Common myeloid progenitor, CD34-positive (primary cell): ENCODE results near the gene PTPRG.

Experiments
- CTCF ChIA-PET: fragments of 350-600 bp; sonication (Branson Sonifier 250); formaldehyde crosslinking; loops from one replicate; lab custom pipeline; 2021; ENCODE audit warnings: antibody characterized with exemption; lab: Charles Lee
- POLR2A ChIA-PET: fragments of 350-600 bp; sonication (Branson Sonifier 250); formaldehyde crosslinking; loops from one replicate; lab custom pipeline; 2021; ENCODE audit warnings: antibody characterized with exemption; lab: Charles Lee
- DNase-seq, 3 donors: peaks; one replicate each; pipeline versions ENCODE4 v3.0.0 to v3.0.0-alpha.2; 2013
- H3K27ac ChIP-seq, 2 experiments: 1 replicate in 1 of 2; 2 replicates in 1 of 2; pipeline ENCODE4 v1.7.0; 2013; ENCODE audit warnings: inconsistent platforms in 2 of 2, low read length in 2 of 2, mild to moderate bottlenecking in 2 of 2, low read depth in 1 of 2, moderate library complexity in 1 of 2; ENCODE audit not compliant: severe bottlenecking in 2 of 2, insufficient read depth in 1 of 2, poor library complexity in 1 of 2
- H3K27me3 ChIP-seq, 5 experiments: replicated peaks in 2 of 5; 1 replicate in 3 of 5; 2 replicates in 2 of 5; pipeline versions ENCODE4 v1.6.1 to v1.7.0; 2013; ENCODE audit warnings: low read length in 4 of 5, mild to moderate bottlenecking in 2 of 5, moderate library complexity in 2 of 5, inconsistent platforms in 1 of 5; ENCODE audit not compliant: insufficient read depth in 5 of 5, control insufficient read depth in 4 of 5
- H3K36me3 ChIP-seq, 4 experiments: 1 replicate in 2 of 4; 2 replicates in 2 of 4; pipeline versions ENCODE4 v1.6.1 to v1.7.0; 2013; ENCODE audit warnings: low read length in 3 of 4, control low read depth in 1 of 4, mild to moderate bottlenecking in 1 of 4; ENCODE audit not compliant: control insufficient read depth in 4 of 4, insufficient read depth in 4 of 4
- H3K4me1 ChIP-seq, 4 experiments: 1 replicate in 3 of 4; 2 replicates in 1 of 4; pipeline versions ENCODE4 v1.6.1 to v1.7.1; 2013; ENCODE audit warnings: low read length in 3 of 4, mild to moderate bottlenecking in 3 of 4, control low read depth in 1 of 4, inconsistent platforms in 1 of 4, moderate library complexity in 1 of 4; ENCODE audit not compliant: control insufficient read depth in 4 of 4, insufficient read depth in 4 of 4; ENCODE audit errors: control extremely low read depth in 1 of 4
- H3K4me3 ChIP-seq, 7 experiments: 1 replicate in 4 of 7; 2 replicates in 3 of 7; pipeline versions ENCODE4 v1.5.1 to v1.7.0; 2013; ENCODE audit warnings: mild to moderate bottlenecking in 7 of 7, low read length in 6 of 7, moderate library complexity in 6 of 7, inconsistent platforms in 2 of 7, low read depth in 2 of 7, control low read depth in 1 of 7; ENCODE audit not compliant: insufficient read depth in 4 of 7, control insufficient read depth in 1 of 7; ENCODE audit errors: extremely low read depth in 1 of 7
- H3K9me3 ChIP-seq, 5 experiments: 1 replicate in 4 of 5; 2 replicates in 1 of 5; pipeline versions ENCODE4 v1.6.1 to v1.7.1; 2013; ENCODE audit warnings: low read length in 4 of 5, mild to moderate bottlenecking in 2 of 5, inconsistent platforms in 1 of 5, low read depth in 1 of 5, moderate library complexity in 1 of 5; ENCODE audit not compliant: control insufficient read depth in 4 of 5, insufficient read depth in 2 of 5; ENCODE audit errors: control extremely low read depth in 1 of 5
- WGBS: methylation state at CpG from one replicate; pipeline ENCODE4 v1.1.5; 2013; ENCODE audit not compliant: insufficient coverage; 5-methylcytosine and 5-hydroxymethylcytosine counted together

Gene PTPRG

GRCh38 chr3:61940236-61940635 lies 378.9 kb downstream of the PTPRG start:
- POLR2A ChIA-PET = no interaction called here
- Histone ChIP-seq H3K9me3 (no peaks in the 10 kb centered on the region), H3K4me3 (no peak overlapping the region), H3K27me3 (peaks cover 0 to 2% (median 0%) of the 10 kb centered on the region in 5 experiments), H3K27ac (no peak overlapping the region), H3K36me3 (no peaks in the 10 kb centered on the region), H3K4me1 (no peaks in the 10 kb centered on the region)
- no CpG with 5 or more reads among the region's 2 CpGs for whole genome bisulfite sequencing
- DNase-seq = no peak
- CTCF ChIA-PET = no interaction called here

GRCh38 chr3:61943975-61944374 lies 382.6 kb downstream of the PTPRG start:
- H3K4me1 ChIP-seq = no peaks in the 10 kb centered on the region
- H3K27ac ChIP-seq = no peak overlapping the region
- H3K36me3 ChIP-seq = no peaks in the 10 kb centered on the region
- no peak overlapping the region for H3K4me3 ChIP-seq
- WGBS = 97% methylated on average over 3 of the region's 4 CpGs
- no peaks in the 10 kb centered on the region for H3K9me3 ChIP-seq
- ChIA-PET CTCF (interaction anchor here (0.5 kb wide), 1 partner anchor 40 kb away, joined by 4 read pairs; no protein-coding TSS in a partner anchor), POLR2A (no interaction called here)
- DNase-seq = no peak
- H3K27me3 ChIP-seq = no peaks in the 10 kb centered on the region

GRCh38 chr3:61944726-61945125 lies 383.4 kb downstream of the PTPRG start:
- H3K4me3 ChIP-seq = no peak overlapping the region
- CTCF ChIA-PET = no interaction called here
- H3K27me3 ChIP-seq = no peaks in the 10 kb centered on the region
- no peaks in the 10 kb centered on the region for H3K36me3 ChIP-seq
- no peak for DNase-seq
- 95% methylated on average over 4 of the region's 6 CpGs for WGBS
- H3K27ac ChIP-seq = no peak overlapping the region
- H3K9me3 ChIP-seq = no peaks in the 10 kb centered on the region
- no peaks in the 10 kb centered on the region for H3K4me1 ChIP-seq
- POLR2A ChIA-PET = no interaction called here

GRCh38 chr3:61945657-61946056 lies 384.3 kb downstream of the PTPRG start:
- CTCF ChIA-PET = no interaction called here
- no peak overlapping the region for H3K4me3 ChIP-seq
- POLR2A ChIA-PET = no interaction called here

DNA sequence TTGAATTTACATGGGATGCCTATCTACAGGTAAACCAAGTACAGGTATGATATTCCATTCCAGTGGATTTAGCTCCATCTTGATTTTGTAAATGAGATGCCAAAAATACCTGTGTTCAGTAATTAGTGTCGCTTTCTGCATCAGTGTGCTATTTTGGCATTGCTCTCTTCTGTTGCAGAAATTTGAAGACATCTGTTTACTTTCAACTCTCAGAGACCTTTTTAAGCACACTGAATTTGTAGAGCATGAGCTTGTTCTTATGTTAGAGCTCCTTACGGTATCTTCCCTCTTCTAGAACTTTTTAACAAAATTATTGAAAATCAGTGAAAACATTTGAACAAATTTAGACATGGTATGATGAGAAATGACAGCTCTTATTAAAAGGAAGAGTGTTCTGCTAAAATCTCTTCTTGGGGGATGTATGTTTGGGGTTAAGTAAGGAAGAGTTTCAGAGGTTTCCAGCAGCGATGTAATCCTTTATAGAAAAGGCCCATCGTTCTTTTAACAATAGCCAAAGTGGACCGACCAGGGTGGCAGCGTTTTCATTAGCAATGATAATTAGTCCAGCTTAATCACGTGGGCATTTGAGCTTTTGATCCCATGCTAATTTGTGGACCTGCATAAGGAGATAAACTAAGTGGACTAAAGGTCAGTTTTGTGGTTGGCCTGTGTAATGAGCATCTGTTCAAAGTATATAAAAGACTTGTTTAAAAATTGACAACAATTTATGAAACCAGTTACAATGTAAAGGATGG lies 385.4 kb downstream of the PTPRG start:
- CTCF ChIA-PET = interaction anchor here (0.8 to 1.3 kb wide), 2 partner anchors 9 to 12 kb away, joined by 3 to 4 read pairs; no protein-coding TSS in a partner anchor
- Histone ChIP-seq H3K36me3 (no peaks in the 10 kb centered on the region), H3K9me3 (no peaks in the 10 kb centered on the region), H3K27me3 (no peaks in the 10 kb centered on the region), H3K4me1 (no peaks in the 10 kb centered on the region), H3K4me3 (no peak overlapping the region), H3K27ac (no peak overlapping the region)
- 89% methylated on average over 3 of the region's 7 CpGs for WGBS
- POLR2A ChIA-PET = no interaction called here
- DNase-seq = no peak

More at GRCh38 chr3:61945657-61946056, 384.3 kb downstream of the PTPRG start:
- H3K36me3 ChIP-seq = no peaks in the 10 kb centered on the region
- H3K27ac ChIP-seq = no peak overlapping the region
- H3K4me1 ChIP-seq = no peaks in the 10 kb centered on the region
- H3K27me3 ChIP-seq = no peaks in the 10 kb centered on the region
- DNase-seq = no peak
- no peaks in the 10 kb centered on the region for H3K9me3 ChIP-seq
- WGBS = 56% methylated on average over 1 of the region's 3 CpGs

GRCh38 chr3:61947456-61947855 lies 386.1 kb downstream of the PTPRG start:
- POLR2A ChIA-PET = no interaction called here
- Histone ChIP-seq H3K4me3 (no peak overlapping the region), H3K4me1 (no peaks in the 10 kb centered on the region), H3K27me3 (no peaks in the 10 kb centered on the region), H3K27ac (no peak overlapping the region), H3K9me3 (no peaks in the 10 kb centered on the region), H3K36me3 (no peaks in the 10 kb centered on the region)
- WGBS = 59% methylated on average over 4 of the region's 4 CpGs
- no peak for DNase-seq
- CTCF ChIA-PET = interaction anchor here (0.8 kb wide), 1 partner anchor 13 kb away, joined by 3 read pairs; no protein-coding TSS in a partner anchor

DNA sequence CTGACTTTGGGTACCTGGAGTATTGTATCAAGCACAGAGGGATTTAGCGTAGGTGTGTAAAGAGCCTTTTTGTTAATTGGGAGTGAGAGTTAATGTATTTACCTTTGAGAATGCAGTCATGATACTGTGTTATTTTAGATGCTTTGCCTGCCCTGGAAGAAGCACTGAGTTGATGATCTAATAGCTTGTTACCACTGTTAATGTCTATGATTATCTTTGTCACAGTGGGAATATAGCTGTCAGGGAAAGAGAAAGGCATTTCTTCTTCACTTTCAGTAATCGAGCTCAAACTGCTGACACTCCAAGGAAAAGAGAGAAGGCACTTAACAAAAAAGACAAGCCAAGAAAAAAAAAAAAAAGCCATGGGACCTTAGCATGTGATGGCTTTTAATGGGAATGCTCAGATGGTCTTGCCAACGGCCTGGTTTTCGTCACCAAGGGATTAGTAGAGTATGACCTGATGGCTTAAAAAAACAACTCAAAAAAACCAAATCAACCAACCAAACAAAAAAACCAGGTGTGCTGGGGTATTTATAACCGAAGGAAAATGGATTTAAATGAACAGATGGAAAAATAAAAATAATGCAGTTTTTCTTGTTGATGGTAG lies 387.4 kb downstream of the PTPRG start:
- ChIA-PET CTCF (no interaction called here), POLR2A (no interaction called here)
- WGBS = 89% methylated on average over 2 of the region's 5 CpGs
- Histone ChIP-seq H3K4me3 (no peak overlapping the region), H3K27me3 (no peaks in the 10 kb centered on the region), H3K9me3 (no peaks in the 10 kb centered on the region), H3K4me1 (no peaks in the 10 kb centered on the region), H3K36me3 (no peaks in the 10 kb centered on the region), H3K27ac (no peak overlapping the region)
- no peak for DNase-seq
